ENCODE results near the gene HJURP. TPM values are rescaled to one million over a fixed set of nuclear protein-coding genes. Genes with fewer than 3 reads are reported as not detected.
"Not testable (repeated sequence)": the region's sequence is repeated elsewhere in the genome, so short reads cannot be mapped to it uniquely, and the experiment has no call there.

The HJURP gene
- total RNA-seq = 50.5 and 52.4 TPM in 2 replicates

- H3K36me3 Mint-ChIP-seq (ENCODE audit: low read depth) = peaks cover 44% of the 10 kb centered on the region
- peak within 1 kb of the TSS; percentile 95 for H3K27ac Mint-ChIP-seq
- peaks cover 45% of the 10 kb centered on the region for H3K4me1 Mint-ChIP-seq (ENCODE audit: low read depth)
- peaks cover 2% of the 10 kb centered on the region for H3K27me3 Mint-ChIP-seq (ENCODE audit: low read depth)
- H3K4me3 Mint-ChIP-seq (ENCODE audit: low read depth) = peak within 1 kb of the TSS; percentile 97
- intact Hi-C loops (cut with micrococcal nuclease) = loop anchor here (1.0 to 5.0 kb wide), 2 partner anchors 14 to 638 kb away; partner anchors contain the start of gene MSL3B
- peak; percentile 94 for DNase-seq (ENCODE audit: low spot score)
- no peaks in the 10 kb centered on the region for H3K9me3 Mint-ChIP-seq
Observed at GRCh38 chr2:233854241-233854981, at the start of gene HJURP. Gene HJURP, minus strand, starts transcription at chr2:233854535. Its CDS starts 35 bp downstream, at chr2:233854500.

GRCh38 chr2:233901884-233902283, 47.5 kb upstream of the HJURP start:
- Mint-ChIP-seq H3K4me3 (ENCODE audit: low read depth) (no peak overlapping the region), H3K27me3 (ENCODE audit: low read depth) (peaks cover 13% of the 10 kb centered on the region), H3K4me1 (ENCODE audit: low read depth) (peaks cover 5% of the 10 kb centered on the region), H3K9me3 (no peaks in the 10 kb centered on the region), H3K27ac (no peak overlapping the region), H3K36me3 (ENCODE audit: low read depth) (no peaks in the 10 kb centered on the region)
- intact Hi-C loops (cut with micrococcal nuclease) = no loop called here
- no peak for DNase-seq (ENCODE audit: low spot score)

- no peak overlapping the region for H3K27ac Mint-ChIP-seq
- no peaks in the 10 kb centered on the region for H3K36me3 Mint-ChIP-seq (ENCODE audit: low read depth)
- intact Hi-C loops (cut with micrococcal nuclease) = no loop called here
- H3K4me1 Mint-ChIP-seq (ENCODE audit: low read depth) = peaks cover 5% of the 10 kb centered on the region
- H3K27me3 Mint-ChIP-seq (ENCODE audit: low read depth) = peaks cover 13% of the 10 kb centered on the region
- no peak for DNase-seq (ENCODE audit: low spot score)
- no peaks in the 10 kb centered on the region for H3K9me3 Mint-ChIP-seq
- H3K4me3 Mint-ChIP-seq (ENCODE audit: low read depth) = no peak overlapping the region
Observed at GRCh38 chr2:233901367-233901766, 47.0 kb upstream of the HJURP start.

- H3K36me3 Mint-ChIP-seq (ENCODE audit: low read depth); intact Hi-C loops (cut with micrococcal nuclease); H3K9me3 Mint-ChIP-seq; H3K4me1 Mint-ChIP-seq (ENCODE audit: low read depth); H3K27ac Mint-ChIP-seq; H3K4me3 Mint-ChIP-seq (ENCODE audit: low read depth); DNase-seq (ENCODE audit: low spot score): not testable (repeated sequence)
- peaks cover 29% of the 10 kb centered on the region for H3K27me3 Mint-ChIP-seq (ENCODE audit: low read depth)
Observed at GRCh38 chr2:233896253-233896652, 41.9 kb upstream of the HJURP start.

GRCh38 chr2:233892793-233893192, 38.5 kb upstream of the HJURP start:
- H3K27ac Mint-ChIP-seq = no peak overlapping the region

GRCh38 chr2:233882353-233882752, 28.0 kb upstream of the HJURP start:
- H3K27me3 Mint-ChIP-seq (ENCODE audit: low read depth) = peaks cover 18% of the 10 kb centered on the region
- no peaks in the 10 kb centered on the region for H3K36me3 Mint-ChIP-seq (ENCODE audit: low read depth)
- H3K9me3 Mint-ChIP-seq = peaks cover 30% of the 10 kb centered on the region
- no peak overlapping the region for H3K27ac Mint-ChIP-seq
- no peak for DNase-seq (ENCODE audit: low spot score)
- H3K4me3 Mint-ChIP-seq (ENCODE audit: low read depth) = no peak overlapping the region
- intact Hi-C loops (cut with micrococcal nuclease) = no loop called here
- no peaks in the 10 kb centered on the region for H3K4me1 Mint-ChIP-seq (ENCODE audit: low read depth)

More at GRCh38 chr2:233892793-233893192, 38.5 kb upstream of the HJURP start:
- peaks cover 28% of the 10 kb centered on the region for H3K27me3 Mint-ChIP-seq (ENCODE audit: low read depth)
- H3K4me3 Mint-ChIP-seq (ENCODE audit: low read depth) = no peak overlapping the region
- no peak for DNase-seq (ENCODE audit: low spot score)
- intact Hi-C loops (cut with micrococcal nuclease) = no loop called here
- no peaks in the 10 kb centered on the region for H3K4me1 Mint-ChIP-seq (ENCODE audit: low read depth)
- H3K9me3 Mint-ChIP-seq = no peaks in the 10 kb centered on the region
- no peaks in the 10 kb centered on the region for H3K36me3 Mint-ChIP-seq (ENCODE audit: low read depth)

GRCh38 chr2:233872125-233872524, 17.8 kb upstream of the HJURP start:
- DNase-seq (ENCODE audit: low spot score); H3K27ac Mint-ChIP-seq; H3K4me1 Mint-ChIP-seq (ENCODE audit: low read depth); H3K4me3 Mint-ChIP-seq (ENCODE audit: low read depth); H3K36me3 Mint-ChIP-seq (ENCODE audit: low read depth); intact Hi-C loops (cut with micrococcal nuclease): not testable (repeated sequence)
- Mint-ChIP-seq H3K27me3 (ENCODE audit: low read depth) (peaks cover 29% of the 10 kb centered on the region), H3K9me3 (peaks cover 25% of the 10 kb centered on the region)

- Mint-ChIP-seq H3K36me3 (ENCODE audit: low read depth) (peaks cover 15% of the 10 kb centered on the region), H3K9me3 (peaks cover 25% of the 10 kb centered on the region), H3K27me3 (ENCODE audit: low read depth) (peaks cover 29% of the 10 kb centered on the region), H3K4me3 (ENCODE audit: low read depth) (no peak overlapping the region), H3K4me1 (ENCODE audit: low read depth) (peaks cover 8% of the 10 kb centered on the region), H3K27ac (no peak overlapping the region)
- DNase-seq (ENCODE audit: low spot score) = no peak
- intact Hi-C loops (cut with micrococcal nuclease) = no loop called here
Observed at GRCh38 chr2:233871432-233871831, 17.1 kb upstream of the HJURP start.

- Mint-ChIP-seq H3K27ac (peak within 1 kb of the TSS; percentile 82), H3K9me3 (peaks cover 17% of the 10 kb centered on the region), H3K4me3 (ENCODE audit: low read depth) (peak within 1 kb of the TSS; percentile 88), H3K36me3 (ENCODE audit: low read depth) (peaks cover 29% of the 10 kb centered on the region), H3K4me1 (ENCODE audit: low read depth) (peaks cover 19% of the 10 kb centered on the region), H3K27me3 (ENCODE audit: low read depth) (peaks cover 24% of the 10 kb centered on the region)
- intact Hi-C loops (cut with micrococcal nuclease) = loop anchor here (1.0 to 5.0 kb wide), 2 partner anchors 14 to 629 kb away; partner anchors contain the start of genes ARL4C and HJURP
- DNase-seq (ENCODE audit: low spot score) = peak; percentile 47
Observed at GRCh38 chr2:233867993-233868532, 13.7 kb upstream of the HJURP start, which contains the start of gene MSL3B. Gene MSL3B, minus strand, starts transcription at chr2:233868386.

GRCh38 chr2:233866479-233866878, 12.1 kb upstream of the HJURP start:
- Mint-ChIP-seq H3K27ac (no peak overlapping the region), H3K9me3 (peaks cover 17% of the 10 kb centered on the region), H3K27me3 (ENCODE audit: low read depth) (peaks cover 13% of the 10 kb centered on the region), H3K36me3 (ENCODE audit: low read depth) (peaks cover 33% of the 10 kb centered on the region), H3K4me3 (ENCODE audit: low read depth) (no peak overlapping the region), H3K4me1 (ENCODE audit: low read depth) (peaks cover 19% of the 10 kb centered on the region)
- no peak for DNase-seq (ENCODE audit: low spot score)
- intact Hi-C loops (cut with micrococcal nuclease) = loop anchor here (5.0 kb wide), 1 partner anchor 631 kb away; the partner anchor contains the start of gene ARL4C

GRCh38 chr2:233865838-233866237, 11.5 kb upstream of the HJURP start:
- intact Hi-C loops (cut with micrococcal nuclease) = loop anchor here (5.0 kb wide), 1 partner anchor 631 kb away; the partner anchor contains the start of gene ARL4C
- peaks cover 19% of the 10 kb centered on the region for H3K4me1 Mint-ChIP-seq (ENCODE audit: low read depth)
- H3K27me3 Mint-ChIP-seq (ENCODE audit: low read depth) = peaks cover 7% of the 10 kb centered on the region
- no peak for DNase-seq (ENCODE audit: low spot score)
- peaks cover 14% of the 10 kb centered on the region for H3K9me3 Mint-ChIP-seq
- H3K4me3 Mint-ChIP-seq (ENCODE audit: low read depth) = no peak overlapping the region
- peaks cover 33% of the 10 kb centered on the region for H3K36me3 Mint-ChIP-seq (ENCODE audit: low read depth)
- H3K27ac Mint-ChIP-seq = no peak overlapping the region

- DNase-seq (ENCODE audit: low spot score) = no peak
- intact Hi-C loops (cut with micrococcal nuclease) = no loop called here
- Mint-ChIP-seq H3K4me1 (ENCODE audit: low read depth) (peaks cover 19% of the 10 kb centered on the region), H3K27ac (no peak overlapping the region), H3K36me3 (ENCODE audit: low read depth) (peaks cover 27% of the 10 kb centered on the region), H3K9me3 (no peaks in the 10 kb centered on the region), H3K4me3 (ENCODE audit: low read depth) (no peak overlapping the region), H3K27me3 (ENCODE audit: low read depth) (peaks cover 7% of the 10 kb centered on the region)
Observed at GRCh38 chr2:233862261-233862768, 8.0 kb upstream of the HJURP start.

- H3K4me1 Mint-ChIP-seq (ENCODE audit: low read depth) = peaks cover 21% of the 10 kb centered on the region
- peaks cover 11% of the 10 kb centered on the region for H3K36me3 Mint-ChIP-seq (ENCODE audit: low read depth)
- DNase-seq (ENCODE audit: low spot score) = no peak
- intact Hi-C loops (cut with micrococcal nuclease) = no loop called here
- H3K9me3 Mint-ChIP-seq = no peaks in the 10 kb centered on the region
- no peak overlapping the region for H3K27ac Mint-ChIP-seq
- H3K27me3 Mint-ChIP-seq (ENCODE audit: low read depth) = peaks cover 7% of the 10 kb centered on the region
- H3K4me3 Mint-ChIP-seq (ENCODE audit: low read depth) = no peak overlapping the region
Observed at GRCh38 chr2:233858331-233858730, 4.0 kb upstream of the HJURP start.

Measured in activated T-helper 2 cell treated with anti-CD3 and anti-CD28 coated beads, Interferon-gamma antibody, Interleukin-2, Interleukin-4, amounts not matched to agents 10 μg/mL and 5 μg/mL and 100 μg/mL, durations not matched to agents 14 hours and 24 hours and 36 hours (primary cell).